Measurements from ENCODE around the gene ZNF112. TPM values are rescaled to one million over a fixed set of nuclear protein-coding genes. Genes with fewer than 3 reads are reported as not detected.

The ZNF112 gene
- total RNA-seq, 2 experiments from 2014 or later, result not detected

DNA sequence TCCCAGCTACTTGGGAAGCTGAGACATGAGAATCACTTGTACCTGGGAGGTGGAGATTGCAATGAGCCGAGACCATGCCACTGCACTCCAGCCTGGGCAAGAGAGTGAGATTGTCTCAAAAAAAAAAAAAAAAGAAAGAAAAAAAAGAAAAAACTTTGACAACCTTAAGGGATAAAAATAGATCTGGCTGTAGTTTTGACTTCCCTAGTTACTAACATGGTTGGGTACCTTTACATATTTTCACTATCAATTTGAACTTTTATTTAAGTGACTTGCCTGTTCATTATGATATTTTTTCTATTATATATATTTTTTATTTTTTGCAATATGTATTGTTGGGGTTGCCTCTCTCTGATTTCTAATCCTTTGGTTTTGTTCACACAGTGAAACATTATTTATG, 43.2 kb downstream of the ZNF112 start:
- CTCF ChIA-PET, result no interaction called here

DNA sequence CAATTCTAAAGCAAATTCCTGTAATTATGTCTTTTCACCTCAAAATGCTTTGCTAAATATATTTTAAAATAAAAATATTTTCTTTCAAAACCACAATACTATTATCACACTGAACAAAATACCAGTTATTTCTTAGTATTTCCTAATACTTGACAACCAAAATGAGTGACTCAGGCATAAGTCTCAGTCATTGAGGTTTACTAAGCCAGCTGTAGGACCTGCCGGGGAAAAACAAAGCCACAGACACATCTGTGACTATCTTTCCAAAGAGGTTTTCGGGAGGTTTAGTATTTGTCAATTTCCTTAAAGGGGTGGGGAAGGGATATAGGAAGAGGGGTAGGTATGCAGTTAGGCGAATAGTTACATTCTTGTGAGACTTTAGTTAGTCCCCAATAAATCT, 48.5 kb downstream of the ZNF112 start:
- H3K27ac Mint-ChIP-seq, result no peak overlapping the region
- H3K4me3 Mint-ChIP-seq, result no peak overlapping the region
- peaks cover 18% of the 10 kb centered on the region for H3K9me3 Mint-ChIP-seq
- POLR2A ChIA-PET, result no interaction called here
- DNase-seq, result no peak
- H3K27me3 Mint-ChIP-seq, result no peaks in the 10 kb centered on the region
- H3K4me1 Mint-ChIP-seq, result peaks cover 18% of the 10 kb centered on the region
- H3K36me3 Mint-ChIP-seq (ENCODE audit: low read depth), result peaks cover 6% of the 10 kb centered on the region
- CTCF ChIA-PET, result no interaction called here

More for the DNA sequence above, 43.2 kb downstream of the ZNF112 start:
- no peak for DNase-seq
- Mint-ChIP-seq H3K9me3 (peaks cover 17% of the 10 kb centered on the region), H3K27me3 (no peaks in the 10 kb centered on the region), H3K4me1 (no peaks in the 10 kb centered on the region), H3K36me3 (ENCODE audit: low read depth) (peaks cover 1% of the 10 kb centered on the region), H3K27ac (no peak overlapping the region), H3K4me3 (no peak overlapping the region)
- POLR2A ChIA-PET, result no interaction called here

DNA sequence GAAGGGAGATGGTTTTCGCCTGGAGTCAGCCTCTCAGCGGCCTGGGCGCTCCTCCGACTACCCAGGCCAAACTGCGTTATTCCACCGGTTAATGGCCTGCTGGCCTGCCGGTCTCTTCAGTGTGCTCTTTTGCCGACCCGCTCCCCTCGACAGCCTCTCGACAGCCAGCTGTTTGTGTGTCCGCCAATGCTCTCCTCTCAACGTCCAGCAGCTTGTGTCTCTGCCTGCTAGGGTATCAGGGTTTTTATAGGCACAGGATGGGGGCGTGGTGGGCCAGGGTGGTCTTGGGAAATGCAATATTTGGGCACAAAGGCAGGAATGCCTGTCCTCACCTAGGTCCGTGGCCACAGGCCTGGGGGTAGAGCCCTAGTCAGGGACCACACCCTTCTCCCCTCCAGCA, 50.2 kb downstream of the ZNF112 start:
- ChIA-PET CTCF (no interaction called here), POLR2A (no interaction called here)
- peaks cover 18% of the 10 kb centered on the region for H3K4me1 Mint-ChIP-seq
- H3K27ac Mint-ChIP-seq, result no peak overlapping the region
- H3K27me3 Mint-ChIP-seq, result no peaks in the 10 kb centered on the region
- peaks cover 16% of the 10 kb centered on the region for H3K36me3 Mint-ChIP-seq (ENCODE audit: low read depth)
- H3K9me3 Mint-ChIP-seq, result peaks cover 18% of the 10 kb centered on the region
- no peak for DNase-seq
- H3K4me3 Mint-ChIP-seq, result no peak overlapping the region

DNA sequence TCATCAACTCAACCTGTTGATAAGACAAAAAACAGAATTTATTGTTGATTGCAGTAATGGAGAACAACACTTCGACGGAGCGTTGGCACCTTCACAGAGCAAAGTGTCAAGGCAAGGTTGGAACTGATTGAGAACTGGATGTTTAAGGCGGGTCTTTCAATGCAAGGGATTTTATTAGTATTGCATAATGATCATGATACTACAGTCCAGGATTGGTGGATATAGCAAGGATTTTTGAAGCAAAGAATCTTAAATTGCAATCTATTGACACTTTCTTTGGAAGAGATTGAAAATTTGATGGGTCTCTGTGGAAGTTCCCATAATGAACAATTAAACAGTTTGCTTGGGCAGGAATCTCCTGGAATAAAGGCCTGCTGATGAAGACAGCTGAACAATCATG, 51.0 kb downstream of the ZNF112 start:
- Mint-ChIP-seq H3K9me3 (peaks cover 18% of the 10 kb centered on the region), H3K27me3 (no peaks in the 10 kb centered on the region), H3K4me1 (peaks cover 18% of the 10 kb centered on the region), H3K27ac (no peak overlapping the region), H3K4me3 (peak overlapping the region; percentile 36), H3K36me3 (ENCODE audit: low read depth) (peaks cover 21% of the 10 kb centered on the region)
- CTCF ChIA-PET, result no interaction called here
- no peak for DNase-seq
- POLR2A ChIA-PET, result interaction anchor here (1.6 to 2.3 kb wide), 2 partner anchors 98 to 194 kb away, joined by 5 to 10 read pairs; partner anchors contain the start of gene ZNF180

DNA sequence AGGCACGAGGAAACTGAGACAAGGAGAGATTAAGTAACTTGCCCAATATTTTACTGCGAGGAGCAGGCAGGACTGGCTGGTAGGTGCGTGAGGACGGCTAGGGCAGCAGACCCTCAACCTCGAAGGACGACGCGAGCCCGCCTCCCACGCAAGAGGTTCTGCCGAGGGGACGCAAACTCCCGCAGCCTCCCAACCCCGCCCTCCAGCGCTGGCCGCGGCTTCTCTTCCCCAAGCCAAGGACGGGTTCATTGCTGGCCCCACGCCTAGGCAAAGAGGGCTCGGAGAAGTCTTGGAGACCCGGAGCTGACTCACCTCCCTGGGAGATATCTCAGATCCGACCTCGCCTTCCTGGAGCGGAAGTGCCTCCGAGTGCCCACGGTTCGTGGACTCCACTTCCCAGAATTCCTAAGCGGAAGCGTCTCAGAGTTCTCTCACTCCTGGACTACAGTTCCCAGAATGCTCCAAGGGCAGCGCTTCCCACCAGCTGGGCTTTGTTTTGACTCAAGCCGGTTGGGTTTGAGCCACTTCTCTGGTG, 51.8 kb downstream of the ZNF112 start, which contains the start of gene ZNF235:
Gene ZNF235 (minus strand): TSS at position 367 of the 535 bp plus-strand sequence. CDS start 1,621 bp downstream, outside the sequence.
- H3K4me1 Mint-ChIP-seq, result peaks cover 18% of the 10 kb centered on the region
- peaks cover 29% of the 10 kb centered on the region for H3K36me3 Mint-ChIP-seq (ENCODE audit: low read depth)
- ChIA-PET POLR2A (interaction anchor here (0.8 to 2.3 kb wide), 5 partner anchors 92 to 210 kb away, joined by 3 to 10 read pairs (median 5); partner anchors contain the start of genes ZNF180 and ZNF227), CTCF (no interaction called here)
- H3K27ac Mint-ChIP-seq, result peak within 1 kb of the TSS; percentile 54
- DNase-seq, result peak; percentile 76
- H3K27me3 Mint-ChIP-seq, result no peaks in the 10 kb centered on the region
- H3K4me3 Mint-ChIP-seq, result peak within 1 kb of the TSS; percentile 85
- H3K9me3 Mint-ChIP-seq, result peaks cover 18% of the 10 kb centered on the region

DNA sequence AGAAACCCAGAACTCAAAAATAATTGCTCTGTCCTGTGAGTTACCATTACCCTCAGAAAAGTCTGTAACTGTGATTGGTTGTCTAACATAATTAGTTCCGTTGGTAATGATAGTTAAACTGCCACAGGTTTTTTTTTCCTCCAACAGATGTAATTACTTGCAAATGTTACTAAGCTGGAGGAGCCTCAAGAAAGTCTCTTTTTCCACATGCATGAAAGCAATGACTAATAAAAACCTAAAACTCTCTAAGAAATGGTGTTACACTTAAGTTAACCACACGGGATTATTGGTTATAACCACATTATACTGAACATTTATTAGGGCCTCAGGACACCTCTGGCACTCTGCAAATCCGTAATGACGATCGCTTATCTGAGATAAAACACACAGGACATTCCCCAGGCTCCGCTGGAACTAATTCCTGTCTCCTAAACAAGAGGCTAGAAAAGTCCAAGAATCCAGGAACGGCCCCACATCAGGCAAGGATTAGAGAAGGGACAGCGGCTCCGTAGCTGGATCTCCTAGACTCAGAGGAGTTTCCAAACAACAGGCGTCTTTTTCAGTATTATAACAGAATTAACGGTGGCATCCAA, 52.4 kb downstream of the ZNF112 start:
- POLR2A ChIA-PET, result interaction anchor here (0.8 to 2.3 kb wide), 5 partner anchors 92 to 209 kb away, joined by 3 to 10 read pairs (median 5); partner anchors contain the start of genes ZNF180 and ZNF227

DNA sequence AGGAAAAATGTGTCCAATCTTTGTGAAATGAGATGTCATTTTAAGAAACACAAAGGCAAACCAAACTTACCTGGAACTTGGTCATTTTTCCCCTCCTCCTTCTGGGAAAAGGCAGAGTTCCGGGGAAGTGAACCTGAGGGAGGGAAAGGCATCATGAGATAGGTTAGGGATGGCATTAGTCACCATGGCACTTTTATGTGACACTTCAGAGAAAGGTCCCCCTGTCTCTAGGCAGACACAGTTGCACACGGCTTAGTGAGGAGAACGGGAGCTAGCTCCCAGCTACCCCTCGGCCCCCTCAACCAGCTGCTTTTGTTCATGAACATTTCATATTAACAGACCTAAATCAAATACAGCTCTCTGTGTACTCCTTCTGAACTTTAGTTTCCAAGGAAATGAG, 53.2 kb downstream of the ZNF112 start:
- H3K27ac Mint-ChIP-seq, result no peak overlapping the region
- no peaks in the 10 kb centered on the region for H3K27me3 Mint-ChIP-seq
- H3K4me1 Mint-ChIP-seq, result peaks cover 18% of the 10 kb centered on the region
- peaks cover 42% of the 10 kb centered on the region for H3K36me3 Mint-ChIP-seq (ENCODE audit: low read depth)
- no peak overlapping the region for H3K4me3 Mint-ChIP-seq
- DNase-seq, result no peak
- peaks cover 12% of the 10 kb centered on the region for H3K9me3 Mint-ChIP-seq
- ChIA-PET POLR2A (interaction anchor here (2.3 kb wide), 1 partner anchor 197 kb away, joined by 10 read pairs; the partner anchor contains the start of gene ZNF180), CTCF (no interaction called here)

More for the DNA sequence above, 52.4 kb downstream of the ZNF112 start:
- CTCF ChIA-PET, result no interaction called here
- no peak for DNase-seq
- no peak overlapping the region for H3K27ac Mint-ChIP-seq
- peaks cover 18% of the 10 kb centered on the region for H3K9me3 Mint-ChIP-seq
- peaks cover 18% of the 10 kb centered on the region for H3K4me1 Mint-ChIP-seq
- H3K4me3 Mint-ChIP-seq, result peak overlapping the region; percentile 85
- peaks cover 34% of the 10 kb centered on the region for H3K36me3 Mint-ChIP-seq (ENCODE audit: low read depth)
- no peaks in the 10 kb centered on the region for H3K27me3 Mint-ChIP-seq

DNA sequence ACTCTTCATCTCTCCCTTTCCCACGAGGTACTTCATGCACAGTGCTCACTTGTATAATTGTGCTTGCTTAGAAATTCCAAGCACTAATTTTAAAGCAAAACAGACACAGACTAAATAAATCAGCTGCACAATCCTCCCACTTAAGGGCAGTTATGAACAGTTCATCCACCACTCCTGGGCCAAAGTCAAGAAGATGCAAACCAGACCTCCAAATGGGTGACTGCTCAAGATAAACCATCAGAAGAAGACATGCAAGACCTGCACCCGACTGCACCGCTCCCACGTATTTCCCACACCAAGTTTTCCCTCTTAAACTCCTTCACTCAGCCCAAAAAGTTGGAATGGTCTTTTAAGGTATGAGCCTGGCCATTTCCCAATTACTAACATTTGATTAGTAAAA, 71.5 kb downstream of the ZNF112 start:
- no peak for DNase-seq
- Mint-ChIP-seq H3K36me3 (ENCODE audit: low read depth) (peaks cover 39% of the 10 kb centered on the region), H3K9me3 (peaks cover 62% of the 10 kb centered on the region), H3K4me3 (no peak overlapping the region), H3K27ac (no peak overlapping the region), H3K4me1 (no peaks in the 10 kb centered on the region), H3K27me3 (no peaks in the 10 kb centered on the region)
- ChIA-PET CTCF (no interaction called here), POLR2A (no interaction called here)

DNA sequence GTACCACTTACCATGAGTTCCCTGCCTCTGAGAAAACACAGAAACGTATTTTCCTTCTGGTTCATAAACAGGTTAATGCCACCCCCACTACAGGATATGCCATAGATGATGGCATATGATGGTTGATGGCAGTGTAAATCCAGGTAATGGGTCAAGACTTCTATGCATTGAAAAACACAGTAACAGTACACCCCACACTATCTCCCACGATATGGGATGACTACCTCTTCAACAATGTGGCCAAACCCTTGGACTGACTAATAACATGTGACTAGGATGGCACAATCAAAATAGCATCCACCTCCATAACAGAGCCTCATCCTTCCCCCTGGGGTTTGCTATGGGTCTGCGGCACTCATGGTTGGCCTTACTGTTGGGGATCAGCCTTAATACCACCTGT, 73.6 kb downstream of the ZNF112 start:
- Mint-ChIP-seq H3K27me3 (no peaks in the 10 kb centered on the region), H3K4me1 (no peaks in the 10 kb centered on the region), H3K9me3 (peaks cover 54% of the 10 kb centered on the region), H3K36me3 (ENCODE audit: low read depth) (peaks cover 18% of the 10 kb centered on the region), H3K4me3 (no peak overlapping the region), H3K27ac (no peak overlapping the region)
- POLR2A ChIA-PET, result no interaction called here
- CTCF ChIA-PET, result no interaction called here
- no peak for DNase-seq

DNA sequence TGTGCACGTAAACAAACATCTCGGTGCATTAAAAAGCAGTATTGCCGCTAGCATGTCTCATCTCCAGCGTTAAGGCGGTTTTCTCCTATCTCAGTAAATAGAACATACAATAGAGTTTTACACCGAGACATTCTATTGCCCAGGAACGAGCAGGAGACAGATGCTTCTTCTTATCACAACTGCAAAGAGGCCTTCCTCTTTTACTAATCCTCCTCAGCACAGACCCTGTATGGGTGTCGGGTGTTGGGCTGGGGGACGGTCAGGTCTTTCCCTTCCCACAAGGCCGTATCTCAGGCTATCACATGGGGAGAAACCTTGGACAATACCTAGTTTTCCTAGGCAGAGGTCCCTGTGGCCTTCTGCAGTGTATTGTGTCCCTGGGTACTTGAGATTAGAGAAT, 75.6 kb downstream of the ZNF112 start:
- Mint-ChIP-seq H3K9me3 (peaks cover 45% of the 10 kb centered on the region), H3K36me3 (ENCODE audit: low read depth) (peaks cover 9% of the 10 kb centered on the region), H3K4me3 (no peak overlapping the region), H3K4me1 (no peaks in the 10 kb centered on the region), H3K27ac (no peak overlapping the region), H3K27me3 (no peaks in the 10 kb centered on the region)
- ChIA-PET POLR2A (no interaction called here), CTCF (no interaction called here)
- no peak for DNase-seq

DNA sequence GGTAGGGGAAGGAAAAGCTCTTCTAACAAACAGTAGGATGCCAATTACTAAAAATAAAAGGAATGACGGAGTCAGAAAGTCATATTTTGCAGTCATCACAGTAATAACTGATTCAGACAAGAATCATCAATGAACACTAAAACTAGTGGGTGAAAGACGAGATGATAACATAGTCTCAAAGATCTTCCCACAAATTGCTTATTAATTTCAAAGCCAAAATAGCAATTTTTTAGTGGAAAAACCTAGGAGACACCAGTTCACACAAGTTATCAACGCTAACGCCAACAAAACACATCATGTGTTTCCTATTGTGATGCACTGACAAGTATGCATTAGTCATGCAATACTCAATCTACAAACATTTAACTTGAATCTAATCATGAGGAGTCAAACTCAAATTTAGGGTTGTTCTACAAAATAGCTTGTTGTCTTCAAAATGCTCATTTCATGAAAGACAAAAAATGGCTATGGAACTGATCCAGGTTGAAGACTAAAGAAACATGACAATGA, 78.2 kb downstream of the ZNF112 start:
- CTCF ChIA-PET, result no interaction called here
- H3K36me3 Mint-ChIP-seq (ENCODE audit: low read depth), result peaks cover 4% of the 10 kb centered on the region

DNA sequence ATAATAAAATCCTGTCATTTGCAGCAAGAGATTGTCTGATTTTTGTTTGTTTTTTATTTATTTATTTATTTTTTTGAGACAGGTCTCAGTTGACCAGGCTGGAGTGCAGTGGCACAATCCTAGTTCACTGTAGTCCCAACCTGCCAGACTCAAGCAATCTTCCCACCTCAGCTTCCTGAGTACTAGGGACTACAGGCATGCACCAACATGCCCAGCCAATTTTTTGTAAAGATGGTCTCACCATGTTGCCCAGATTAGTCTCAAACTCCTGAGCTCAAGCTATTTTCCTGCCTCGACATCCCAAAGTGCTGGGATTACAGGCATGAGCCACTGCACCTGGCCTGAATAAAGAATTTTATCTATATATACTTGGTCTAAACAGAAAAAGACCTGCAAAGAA, 79.1 kb downstream of the ZNF112 start:
- ChIA-PET POLR2A (no interaction called here), CTCF (no interaction called here)
- Mint-ChIP-seq H3K27me3 (no peaks in the 10 kb centered on the region), H3K36me3 (ENCODE audit: low read depth) (peaks cover 2% of the 10 kb centered on the region), H3K27ac (no peak overlapping the region), H3K4me3 (no peak overlapping the region), H3K4me1 (no peaks in the 10 kb centered on the region), H3K9me3 (peaks cover 49% of the 10 kb centered on the region)
- no peak for DNase-seq

More for the DNA sequence above, 78.2 kb downstream of the ZNF112 start:
- peaks cover 47% of the 10 kb centered on the region for H3K9me3 Mint-ChIP-seq
- POLR2A ChIA-PET, result no interaction called here
- H3K27me3 Mint-ChIP-seq, result no peaks in the 10 kb centered on the region
- H3K27ac Mint-ChIP-seq, result no peak overlapping the region
- H3K4me1 Mint-ChIP-seq, result no peaks in the 10 kb centered on the region
- DNase-seq, result no peak
- no peak overlapping the region for H3K4me3 Mint-ChIP-seq

Data from activated CD4-positive, alpha-beta memory T cell treated with anti-CD3 and anti-CD28 coated beads, Interleukin-2, amount 10 ng/mL, durations not matched to agents 7 days and 5 days (primary cell).